GM10248 (cell line): ENCODE results near the gene NCOA6.

Source experiments
- CTCF ChIA-PET: fragments of 300-600 bp; sonication (Branson Sonifier 250); formaldehyde crosslinking; extraction: SDS; loops from one replicate; lab custom pipeline; 2021; ENCODE audit warnings: antibody characterized with exemption; lab: Yijun Ruan, JAX
- POLR2A ChIA-PET: fragments of 350-650 bp; sonication (Branson Sonifier 250); formaldehyde crosslinking; extraction: SDS; loops from one replicate; lab custom pipeline; 2020; ENCODE audit warnings: antibody characterized with exemption; lab: Yijun Ruan, JAX
- DNase-seq: peaks from one replicate; pipeline ENCODE4 v3.0.0; 2012; ENCODE audit errors: extremely low spot score
- TF ChIP-seq, protein P1 (sequence below): IDR thresholded peaks from 2 replicates; pipeline ENCODE4 v1.5.1; 2012; ENCODE audit warnings: mild to moderate bottlenecking, low read depth; ENCODE audit errors: extremely low read depth, missing control alignments, control extremely low read depth

Gene NCOA6

GRCh38 chr20:34842143-34842542, 16.7 kb upstream of the NCOA6 start:
- ChIA-PET CTCF (no interaction called here), POLR2A (no interaction called here)
- no peak for DNase-seq
- TF ChIP-seq, protein P1, sequence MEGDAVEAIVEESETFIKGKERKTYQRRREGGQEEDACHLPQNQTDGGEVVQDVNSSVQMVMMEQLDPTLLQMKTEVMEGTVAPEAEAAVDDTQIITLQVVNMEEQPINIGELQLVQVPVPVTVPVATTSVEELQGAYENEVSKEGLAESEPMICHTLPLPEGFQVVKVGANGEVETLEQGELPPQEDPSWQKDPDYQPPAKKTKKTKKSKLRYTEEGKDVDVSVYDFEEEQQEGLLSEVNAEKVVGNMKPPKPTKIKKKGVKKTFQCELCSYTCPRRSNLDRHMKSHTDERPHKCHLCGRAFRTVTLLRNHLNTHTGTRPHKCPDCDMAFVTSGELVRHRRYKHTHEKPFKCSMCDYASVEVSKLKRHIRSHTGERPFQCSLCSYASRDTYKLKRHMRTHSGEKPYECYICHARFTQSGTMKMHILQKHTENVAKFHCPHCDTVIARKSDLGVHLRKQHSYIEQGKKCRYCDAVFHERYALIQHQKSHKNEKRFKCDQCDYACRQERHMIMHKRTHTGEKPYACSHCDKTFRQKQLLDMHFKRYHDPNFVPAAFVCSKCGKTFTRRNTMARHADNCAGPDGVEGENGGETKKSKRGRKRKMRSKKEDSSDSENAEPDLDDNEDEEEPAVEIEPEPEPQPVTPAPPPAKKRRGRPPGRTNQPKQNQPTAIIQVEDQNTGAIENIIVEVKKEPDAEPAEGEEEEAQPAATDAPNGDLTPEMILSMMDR = no peak

- ChIA-PET POLR2A (no interaction called here), CTCF (interaction anchor here (0.7 to 1.7 kb wide), 5 partner anchors 13 to 373 kb away, joined by 3 to 6 read pairs (median 4); no protein-coding TSS in a partner anchor)
- peak; percentile 49 for DNase-seq
- TF ChIP-seq, protein P1 = peak; percentile 35
These were observed 9.0 kb upstream of the NCOA6 start for GRCh38 chr20:34834459-34834893.

DNA sequence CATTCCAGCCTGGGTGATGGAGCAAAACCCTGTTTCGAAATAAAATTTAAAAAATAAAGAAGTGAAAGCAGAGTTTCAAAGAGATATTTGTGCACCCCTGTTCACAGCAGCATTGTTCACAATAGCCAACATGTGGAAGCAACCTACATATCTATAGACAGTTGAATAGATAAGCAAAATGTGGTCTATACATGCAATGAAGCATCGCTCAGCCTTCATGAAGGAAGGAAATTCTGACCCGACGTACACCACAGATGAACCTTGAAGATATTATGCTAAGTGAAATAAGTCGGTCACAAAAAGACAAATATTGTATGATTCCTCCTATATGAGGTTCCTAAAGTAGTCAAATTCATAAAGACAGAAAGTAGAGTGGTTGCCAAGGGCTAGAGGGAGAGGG, 6.5 kb upstream of the NCOA6 start:
- ChIA-PET CTCF (interaction anchor here (0.7 to 2.0 kb wide), 7 partner anchors 13 to 617 kb away, joined by 3 to 10 read pairs (median 4); partner anchors contain the start of gene ACSS2), POLR2A (no interaction called here)
- TF ChIP-seq, protein P1 = no peak
- DNase-seq = no peak

GRCh38 chr20:34829191-34829590, 3.7 kb upstream of the NCOA6 start:
- no peak for DNase-seq
- CTCF ChIA-PET = no interaction called here

DNA sequence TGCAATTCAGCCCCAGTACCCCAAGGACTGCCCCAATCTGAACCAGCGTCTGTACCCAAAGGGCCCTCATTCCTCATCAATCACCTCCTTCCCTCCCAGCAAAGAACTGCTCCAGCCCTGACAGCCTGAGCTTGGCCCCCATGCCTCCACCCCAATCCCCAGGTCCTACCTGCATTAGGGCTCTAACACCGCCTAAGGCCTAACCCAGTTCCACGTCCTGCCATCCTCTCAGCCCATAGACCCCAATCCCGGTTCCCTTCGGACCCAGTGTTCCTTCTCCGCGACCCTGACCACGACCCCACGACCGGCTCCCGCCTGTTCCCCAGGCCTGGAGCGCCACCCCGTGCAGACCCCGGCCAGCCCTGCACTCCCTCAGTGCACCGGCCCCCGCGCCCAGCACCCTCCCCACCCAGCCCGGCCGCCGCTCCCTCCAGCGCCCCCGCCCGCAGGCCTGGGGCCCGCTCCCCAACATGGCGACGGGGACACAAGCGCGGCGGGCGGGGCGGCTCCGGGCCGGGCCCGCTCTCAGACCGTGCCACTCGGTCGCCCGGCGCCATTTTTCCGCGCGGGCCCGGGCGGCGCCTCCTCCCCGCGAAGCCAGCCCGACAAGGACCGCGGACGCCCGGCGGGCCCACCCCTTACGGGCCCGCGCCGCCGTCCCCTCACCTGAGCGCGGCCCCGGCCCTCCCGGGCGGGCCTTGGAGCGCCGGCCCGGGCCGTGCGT, 483 bp downstream of the NCOA6 start:
- ChIA-PET POLR2A (no interaction called here), CTCF (interaction anchor here (0.6 to 1.5 kb wide), 4 partner anchors 20 to 445 kb away, joined by 3 read pairs; no protein-coding TSS in a partner anchor)
- DNase-seq = peak; percentile 86
- TF ChIP-seq, protein P1 = peak; percentile 6

More at GRCh38 chr20:34829191-34829590, 3.7 kb upstream of the NCOA6 start:
- POLR2A ChIA-PET = no interaction called here
- TF ChIP-seq, protein P1 = no peak

DNA sequence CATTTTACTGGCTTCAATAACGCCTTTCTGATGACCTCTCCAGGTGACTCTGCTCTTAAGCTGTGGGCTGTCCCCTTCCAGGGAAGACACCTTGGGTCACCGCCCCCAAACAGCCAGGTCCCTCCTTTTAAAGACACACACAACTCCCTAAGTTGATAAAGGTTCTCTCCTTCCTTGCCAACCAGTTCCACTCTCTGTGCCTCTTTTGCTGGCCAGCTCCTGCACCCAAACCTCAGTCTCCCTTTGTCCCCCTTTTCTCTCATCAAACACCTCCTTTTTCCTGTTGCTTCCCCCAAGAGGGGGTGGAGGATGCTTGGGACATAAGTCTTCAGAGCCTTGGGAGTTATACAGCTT, 1.0 kb downstream of the NCOA6 start:
- TF ChIP-seq, protein P1 = no peak
- DNase-seq = peak; percentile 82
- CTCF ChIA-PET = interaction anchor here (1.0 to 1.5 kb wide), 3 partner anchors 20 to 55 kb away, joined by 3 read pairs; no protein-coding TSS in a partner anchor
- POLR2A ChIA-PET = no interaction called here
